Transverse colon (tissue), 4 donors: ENCODE data around the gene EFNA5. TPM values are rescaled to one million over a fixed set of nuclear protein-coding genes. Genes with fewer than 3 reads are reported as not detected.
"Not testable (repeated sequence)": the region's sequence is repeated elsewhere in the genome, so short reads cannot be mapped to it uniquely, and the experiment has no call there.

Source experiments
- DNase-seq: peaks from one replicate; pipeline ENCODE4 v3.0.0-alpha.2; 2019
- H3K27ac ChIP-seq, 4 donors: fragments of 200-600 bp; sonication (generic); 2 replicates each; pipeline ENCODE4 v1.5.1; 2016 to 2018; ENCODE audit warnings: inconsistent platforms in 4 of 4
- H3K27me3 ChIP-seq: fragments of 200-600 bp; sonication (generic); 2 replicates; pipeline ENCODE4 v1.5.1; 2017; ENCODE audit warnings: inconsistent platforms
- H3K36me3 ChIP-seq, 4 donors: fragments of 200-600 bp; sonication (generic); 2 replicates each; pipeline ENCODE4 v1.5.1; 2017 to 2019; ENCODE audit warnings: inconsistent platforms in 4 of 4
- H3K4me1 ChIP-seq, 4 donors: fragments of 200-600 bp; sonication (generic); 2 replicates each; pipeline ENCODE4 v1.5.1; 2017 to 2020; ENCODE audit warnings: inconsistent platforms in 4 of 4
- H3K4me3 ChIP-seq, 4 donors: fragments of 200-600 bp; sonication (generic); 1 replicate in 1 of 4; 2 replicates in 3 of 4; pipeline versions ENCODE4 v1.5.1 to v1.6.1; 2017 to 2019; ENCODE audit warnings: inconsistent platforms in 4 of 4
- H3K9me3 ChIP-seq, 2 donors: fragments of 200-600 bp; sonication (generic); 2 replicates each; pipeline ENCODE4 v1.5.1; 2017 to 2019; ENCODE audit warnings: inconsistent platforms in 2 of 2
- CTCF ChIP-seq, 5 experiments: fragments of 200-600 bp in 3 of 5; fragments of 450-650 bp in 2 of 5; sonication (generic) in 3 of 5; IDR thresholded peaks; 1 replicate in 2 of 5; 2 replicates in 3 of 5; pipeline ENCODE4 v1.5.1; 2016 to 2017; ENCODE audit warnings: antibody characterized with exemption in 5 of 5, inconsistent platforms in 3 of 5, mild to moderate bottlenecking in 2 of 5, moderate library complexity in 1 of 5
- EP300 ChIP-seq: sonication (generic); formaldehyde crosslinking; IDR thresholded peaks from one replicate; pipeline ENCODE4 v1.6.1; 2017; ENCODE audit warnings: antibody characterized with exemption, low read depth
- POLR2A ChIP-seq: fragments of 450-650 bp; IDR thresholded peaks from one replicate; pipeline ENCODE4 v1.6.1; 2016; ENCODE audit warnings: antibody characterized with exemption, mild to moderate bottlenecking, moderate library complexity
- POLR2AphosphoS5 ChIP-seq, 3 donors: sonication (generic); formaldehyde crosslinking; IDR thresholded peaks; one replicate each; pipeline ENCODE4 v1.6.1; 2016; ENCODE audit warnings: antibody characterized with exemption in 3 of 3
- WGBS, 2 donors: methylation state at CpG; one replicate each; pipeline ENCODE4 v1.1.5; 2018; ENCODE audit warnings: low coverage in 1 of 2; 5-methylcytosine and 5-hydroxymethylcytosine counted together
- in situ Hi-C, 4 donors: fragments of 200-750 bp; cut with MboI; loops; one replicate each; pipeline versions ENCODE4 v1.15.0 to v1.15.1; 2017; ENCODE audit warnings: low sequenced_read_pairs in 3 of 4, low pct_ligation_motif_present in 1 of 4, low pct_unique_long_range_greater_than_20kb in 1 of 4
- intact Hi-C: fragments of 100-400 bp; cut with DNase I; formaldehyde crosslinking; loops from one replicate; pipeline ENCODE4 v1.15.1; 2023; ENCODE audit warnings: low total_unique reads
- total RNA-seq, 4 donors: library from RNA; depleted of rRNA; stranded (reverse); fragments of >200 nt; gene quantifications; one replicate each; pipeline ENCODE4 v1.1.0, GENCODE V29; 2016

Gene EFNA5
- total RNA-seq, 4 donors from 2014 or later = 1.5 to 18.2 (median 12.1) TPM

GRCh38 chr5:107455111-107455544, 215.6 kb downstream of the EFNA5 start:
- Histone ChIP-seq H3K4me3 (no peak overlapping the region), H3K27me3 (no peaks in the 10 kb centered on the region), H3K9me3 (no peaks in the 10 kb centered on the region), H3K36me3 (no peaks in the 10 kb centered on the region), H3K27ac (no peak overlapping the region), H3K4me1 (peaks cover 0 to 10% (median 2%) of the 10 kb centered on the region in 4 donors)
- TF ChIP-seq EP300 (no peak), POLR2A (no peak), POLR2AphosphoS5 (IDR thresholded peaks at IDR 0.05) (no peak), CTCF (IDR thresholded peaks at IDR 0.05) (no peak)
- DNase-seq = no peak
- in situ Hi-C loops = no loop called here
- WGBS, 2 donors = 71 to 80% methylated on average over 3 to 4 of the region's 4 CpGs
- intact Hi-C loops = no loop called here

DNA sequence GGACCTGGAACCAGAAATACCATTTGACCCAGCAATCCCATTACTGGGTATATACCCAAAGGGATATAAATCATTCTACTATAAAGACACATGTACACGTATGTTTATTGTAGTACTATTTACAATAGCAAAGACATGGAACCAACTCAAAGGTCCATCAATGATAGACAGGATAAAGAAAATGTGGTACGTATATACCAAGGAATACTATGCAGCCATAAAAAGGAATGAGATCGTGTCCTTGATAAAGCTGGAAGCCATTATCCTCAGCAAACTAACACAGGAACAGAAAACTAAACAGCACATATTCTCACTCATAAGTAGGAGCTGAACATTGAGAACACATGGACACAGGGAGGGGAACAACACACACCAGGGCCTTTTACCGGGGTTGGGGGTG, 218.9 kb downstream of the EFNA5 start:
- H3K27ac ChIP-seq, H3K36me3 ChIP-seq, H3K4me3 ChIP-seq, intact Hi-C loops, DNase-seq, H3K9me3 ChIP-seq, in situ Hi-C loops, H3K27me3 ChIP-seq, H3K4me1 ChIP-seq: not testable (repeated sequence)
- 93 to 95% methylated on average over 4 of the region's 4 CpGs for WGBS, 2 donors

DNA sequence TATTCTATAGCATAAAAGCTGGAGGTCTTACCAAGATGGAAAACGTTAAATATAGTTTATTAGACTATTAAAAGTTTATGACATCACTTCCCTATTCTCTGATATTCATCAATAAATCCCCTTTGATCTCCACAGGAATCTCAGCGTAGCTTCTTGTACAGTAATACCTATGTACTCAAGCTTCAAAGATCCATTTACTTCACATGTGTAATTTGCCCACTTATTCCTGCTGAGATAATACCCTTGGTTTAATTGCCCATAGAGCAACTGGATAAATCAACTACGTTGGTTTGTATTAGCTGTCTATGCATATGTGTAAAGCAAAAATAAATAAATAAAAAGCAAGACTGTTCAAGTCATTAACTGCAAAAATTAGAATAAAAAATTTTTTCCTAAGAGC, 219.7 kb downstream of the EFNA5 start:
- intact Hi-C loops (no loop called here), in situ Hi-C loops (no loop called here)
- 54 to 74% methylated on average over 3 of the region's 3 CpGs for WGBS, 2 donors
- no peaks in the 10 kb centered on the region for H3K27me3 ChIP-seq
- no peak overlapping the region for H3K27ac ChIP-seq
- H3K9me3 ChIP-seq = no peaks in the 10 kb centered on the region
- TF ChIP-seq POLR2A (no peak), POLR2AphosphoS5 (IDR thresholded peaks at IDR 0.05) (no peak), EP300 (no peak), CTCF (IDR thresholded peaks at IDR 0.05) (no peak)
- DNase-seq = no peak
- H3K36me3 ChIP-seq = no peaks in the 10 kb centered on the region
- no peaks in the 10 kb centered on the region for H3K4me1 ChIP-seq
- no peak overlapping the region for H3K4me3 ChIP-seq

DNA sequence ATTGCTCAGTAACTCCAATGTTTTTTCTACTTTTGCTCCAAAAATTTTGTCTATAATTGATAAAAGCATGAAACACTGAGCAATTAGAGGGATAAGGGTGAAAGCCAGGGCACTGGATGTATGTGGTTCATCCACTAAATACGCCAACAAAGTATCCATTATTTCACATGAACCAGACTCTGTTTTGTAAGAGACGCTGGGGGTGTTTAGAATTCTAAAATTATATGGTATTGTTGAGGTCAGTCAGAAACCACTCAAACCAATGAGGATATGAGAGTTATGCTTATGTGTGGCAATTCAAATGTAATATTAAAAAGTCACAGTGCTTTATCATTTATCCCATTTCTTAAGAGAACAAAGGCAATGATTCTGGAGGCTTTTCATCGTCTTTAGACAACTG, 220.2 kb downstream of the EFNA5 start:
- Histone ChIP-seq H3K27me3 (no peaks in the 10 kb centered on the region), H3K4me3 (no peak overlapping the region), H3K9me3 (no peaks in the 10 kb centered on the region), H3K4me1 (no peaks in the 10 kb centered on the region), H3K27ac (no peak overlapping the region), H3K36me3 (no peaks in the 10 kb centered on the region)
- no peak for TF ChIP-seq EP300
- TF ChIP-seq POLR2A = no peak
- no peak for TF ChIP-seq CTCF (IDR thresholded peaks at IDR 0.05)
- TF ChIP-seq POLR2AphosphoS5 (IDR thresholded peaks at IDR 0.05) = no peak
- 83 to 86% methylated on average over 2 to 3 of the region's 3 CpGs for WGBS, 2 donors
- intact Hi-C loops (no loop called here), in situ Hi-C loops (no loop called here)
- no peak for DNase-seq

GRCh38 chr5:107449369-107449768, 221.4 kb downstream of the EFNA5 start:
- no peak for DNase-seq
- no peak for TF ChIP-seq POLR2A
- Histone ChIP-seq H3K27ac (no peak overlapping the region), H3K27me3 (no peaks in the 10 kb centered on the region), H3K4me1 (no peaks in the 10 kb centered on the region), H3K9me3 (no peaks in the 10 kb centered on the region), H3K4me3 (no peak overlapping the region), H3K36me3 (no peaks in the 10 kb centered on the region)
- in situ Hi-C loops (no loop called here), intact Hi-C loops (no loop called here)
- WGBS, 2 donors = 84 to 95% methylated on average over 3 of the region's 3 CpGs
